Activated CD4-positive, alpha-beta T cell treated with anti-CD3 and anti-CD28 coated beads, Interleukin-2, Interleukin-6, amounts not matched to agents 100 ng/mL and 50 ng/mL, durations not matched to agents 16 hours and 8 hours (primary cell): ENCODE data around the gene DOCK3.
"Not testable (repeated sequence)": the region's sequence is repeated elsewhere in the genome, so short reads cannot be mapped to it uniquely, and the experiment has no call there.

Experiments
- DNase-seq: peaks from one replicate; pipeline ENCODE4 v3.0.0-alpha.2; 2020

The DOCK3 gene

DNA sequence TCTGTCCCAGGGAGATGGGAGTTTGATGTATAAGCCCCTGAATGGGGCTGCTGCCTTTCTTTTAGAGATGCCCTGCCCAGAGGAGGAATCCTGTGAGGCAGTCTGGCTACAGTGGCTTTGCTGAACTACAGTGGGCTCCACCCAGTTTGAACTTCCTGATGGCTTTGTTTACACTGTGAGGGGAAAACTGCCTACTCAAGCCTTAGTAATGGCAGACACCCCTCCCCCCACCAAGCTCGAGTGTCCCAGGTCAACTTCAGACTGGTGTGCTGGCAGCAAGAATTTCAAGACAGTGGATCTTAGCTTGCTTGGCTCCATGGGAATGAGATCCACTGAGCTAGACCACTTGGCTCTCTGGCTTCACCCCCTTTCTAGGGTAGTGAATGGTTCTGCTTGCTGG lies 226.4 kb downstream of the DOCK3 start:
- not testable (repeated sequence) for DNase-seq

DNA sequence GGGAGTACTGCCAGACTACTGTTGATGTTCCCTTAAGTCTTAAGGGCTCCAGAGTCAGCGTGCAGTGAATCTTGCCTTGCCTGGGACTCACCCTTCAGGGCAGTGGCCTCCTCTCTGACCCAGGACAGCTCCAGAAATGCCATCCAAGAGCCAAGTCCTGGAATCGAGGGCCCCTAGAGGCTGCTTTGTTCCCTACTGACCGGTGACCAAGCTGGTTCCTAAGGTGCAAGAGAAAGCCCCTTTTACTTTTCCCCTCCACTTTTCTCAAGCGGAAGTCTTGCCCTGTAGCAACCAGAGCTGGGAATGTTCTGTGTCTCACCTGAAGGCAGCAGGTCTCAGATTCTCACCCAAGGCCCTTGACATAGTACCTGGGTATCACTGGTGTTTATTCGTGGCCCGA lies 238.0 kb downstream of the DOCK3 start:
- DNase-seq, result no peak

- DNase-seq, result no peak
These were observed 238.5 kb downstream of the DOCK3 start for GRCh38 chr3:50913260-50913659.

DNA sequence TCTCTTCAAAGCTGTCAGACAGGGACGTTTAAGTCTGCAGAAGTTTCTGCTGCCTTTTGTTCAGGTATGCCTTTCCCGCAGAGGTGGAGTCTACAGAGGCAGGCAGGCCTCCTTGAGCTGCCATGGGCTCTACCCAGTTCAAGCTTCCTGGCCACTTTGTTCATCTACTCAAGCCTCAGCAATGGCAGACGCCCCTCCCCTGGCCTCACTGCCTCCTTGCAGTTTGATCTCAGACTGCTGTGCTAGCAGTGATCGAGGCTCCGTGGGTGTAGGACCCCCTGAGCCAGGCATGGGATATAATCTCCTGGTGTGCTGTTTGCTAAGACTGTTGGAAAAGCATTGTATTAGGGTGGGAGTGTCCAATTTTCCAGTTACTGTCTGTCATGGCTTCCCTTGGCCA lies 247.3 kb downstream of the DOCK3 start:
- DNase-seq, result not testable (repeated sequence)

- DNase-seq, result no peak
These were observed 249.2 kb downstream of the DOCK3 start for GRCh38 chr3:50923955-50924354.

GRCh38 chr3:50924638-50925037 lies 249.9 kb downstream of the DOCK3 start:
- DNase-seq, result no peak

DNA sequence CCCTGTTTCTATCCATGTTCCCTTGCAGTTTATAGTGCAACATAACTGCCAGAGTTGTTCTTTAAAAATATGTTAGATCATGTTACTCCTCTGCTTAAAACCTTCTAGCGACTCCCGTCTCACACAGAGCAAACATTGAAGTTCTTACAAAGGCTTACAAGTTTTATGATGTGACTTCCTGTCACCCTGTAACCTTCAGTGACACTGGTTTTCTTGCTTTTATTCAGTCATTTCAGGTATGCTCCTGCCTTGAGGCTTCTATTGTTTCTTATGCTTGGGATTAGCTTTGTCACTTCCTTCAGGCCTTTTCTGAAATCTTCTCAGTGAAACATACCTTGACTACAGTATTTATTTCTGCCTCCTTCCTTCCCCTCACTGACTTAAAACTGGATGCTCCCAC lies 252.1 kb downstream of the DOCK3 start:
- DNase-seq, result no peak

DNA sequence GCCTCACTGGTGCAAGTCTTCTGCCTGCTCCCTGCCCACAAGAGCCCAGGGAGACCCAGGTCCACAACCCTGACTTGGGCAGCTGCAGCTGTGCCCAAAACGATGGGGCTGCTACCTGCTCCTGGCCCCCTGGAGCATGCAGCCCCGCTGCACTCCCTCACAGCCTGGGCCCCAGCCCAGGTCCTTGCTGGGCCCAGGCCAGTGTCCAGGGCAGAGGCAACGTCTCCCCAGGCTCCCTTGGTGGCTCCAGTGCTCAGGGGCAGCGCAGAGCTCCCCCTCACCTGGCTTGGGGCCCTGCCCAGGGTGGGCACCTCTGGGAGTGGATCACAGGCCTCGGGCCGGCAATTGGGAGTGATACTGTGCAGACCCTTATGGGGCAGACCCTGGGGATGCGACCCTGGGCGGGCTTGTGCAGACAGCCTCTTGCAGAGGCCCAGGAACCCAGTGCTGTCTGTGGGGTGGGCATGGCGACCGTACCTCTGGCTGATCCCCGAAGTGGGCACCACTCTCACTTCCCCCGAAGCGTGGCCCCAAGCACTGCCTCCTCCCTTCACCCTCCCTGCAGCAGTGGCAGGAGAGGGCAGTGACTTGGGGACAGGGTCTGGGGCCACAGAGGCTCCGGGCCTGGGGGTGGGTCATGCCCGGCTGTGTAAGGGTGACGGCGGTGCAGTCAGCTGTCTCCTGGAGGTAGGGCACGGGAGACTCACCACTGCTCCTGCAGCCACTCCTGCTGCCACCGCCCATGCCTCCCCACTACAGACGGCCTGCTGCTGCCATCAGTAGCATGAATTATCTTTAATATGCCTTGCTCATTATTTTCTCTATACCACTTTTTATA lies 255.9 kb downstream of the DOCK3 start:
- no peak for DNase-seq

GRCh38 chr3:50932918-50933317 lies 258.2 kb downstream of the DOCK3 start:
- DNase-seq, result not testable (repeated sequence)

- no peak for DNase-seq
These were observed 261.7 kb downstream of the DOCK3 start for GRCh38 chr3:50936389-50936788.

GRCh38 chr3:50947419-50947818 lies 272.7 kb downstream of the DOCK3 start:
- no peak for DNase-seq

GRCh38 chr3:50950591-50950990 lies 275.9 kb downstream of the DOCK3 start:
- DNase-seq, result peak; percentile 3

GRCh38 chr3:50953825-50954414 lies 279.2 kb downstream of the DOCK3 start:
- DNase-seq, result no peak

DNA sequence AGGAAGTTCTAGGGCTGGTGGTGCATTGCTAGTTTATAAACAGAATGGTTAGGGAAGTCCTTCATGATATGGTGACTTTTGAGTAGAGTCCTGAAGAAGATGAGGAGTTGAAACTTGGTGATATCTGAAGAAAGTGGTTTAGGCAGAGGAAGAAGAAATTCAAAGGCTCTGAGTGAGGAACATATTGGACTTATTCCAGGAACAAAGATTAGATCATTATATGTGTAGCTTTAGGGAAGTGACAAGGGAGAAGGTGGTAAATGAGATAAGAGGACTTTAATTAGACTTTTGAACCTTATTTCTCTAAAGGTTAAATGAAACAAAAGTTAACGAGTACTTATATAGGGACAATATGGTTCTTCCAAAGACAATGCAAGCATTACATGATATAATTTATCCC lies 286.7 kb downstream of the DOCK3 start:
- no peak for DNase-seq

DNA sequence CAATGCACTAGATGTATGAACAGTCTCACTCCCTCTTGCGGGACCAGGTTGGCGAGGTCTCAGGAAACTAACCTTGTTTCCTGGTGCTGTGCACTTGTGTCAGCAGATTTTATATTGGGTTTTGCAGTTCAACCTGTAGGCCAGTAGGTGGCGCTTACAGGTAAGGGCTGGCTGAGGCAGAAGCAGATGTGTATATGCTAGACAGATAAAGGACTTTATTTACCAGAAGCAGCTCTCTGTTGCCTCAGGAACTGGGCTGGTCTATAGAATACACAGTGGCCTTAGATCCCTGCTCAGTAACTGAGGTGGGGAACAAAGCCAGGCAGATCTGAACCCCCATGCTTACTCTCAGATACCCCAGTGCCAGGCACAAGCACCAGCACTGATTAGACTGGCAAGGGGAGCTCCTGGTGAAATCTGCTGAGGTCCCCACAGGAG lies 296.8 kb downstream of the DOCK3 start:
- DNase-seq, result peak; percentile 76

DNA sequence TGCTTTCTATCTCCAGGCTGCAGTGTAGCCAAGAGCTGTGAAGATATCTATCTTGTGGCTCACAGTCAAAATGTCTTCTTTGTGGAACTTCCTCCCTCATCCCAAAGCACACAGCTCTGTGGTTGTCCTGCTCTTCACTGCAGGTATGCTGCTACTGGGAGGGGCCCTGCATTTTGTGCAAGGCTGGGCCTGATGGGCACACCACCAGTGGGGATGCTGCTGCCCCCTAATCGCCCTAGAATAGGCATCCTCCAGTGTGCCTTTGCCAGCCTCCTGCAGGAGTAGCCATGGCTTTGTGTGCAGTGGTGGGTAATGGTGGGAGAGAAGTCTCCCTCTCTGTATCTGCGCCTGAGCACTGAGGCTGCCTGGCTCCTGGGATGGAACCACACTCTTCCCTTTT lies 297.3 kb downstream of the DOCK3 start:
- DNase-seq, result no peak

DNA sequence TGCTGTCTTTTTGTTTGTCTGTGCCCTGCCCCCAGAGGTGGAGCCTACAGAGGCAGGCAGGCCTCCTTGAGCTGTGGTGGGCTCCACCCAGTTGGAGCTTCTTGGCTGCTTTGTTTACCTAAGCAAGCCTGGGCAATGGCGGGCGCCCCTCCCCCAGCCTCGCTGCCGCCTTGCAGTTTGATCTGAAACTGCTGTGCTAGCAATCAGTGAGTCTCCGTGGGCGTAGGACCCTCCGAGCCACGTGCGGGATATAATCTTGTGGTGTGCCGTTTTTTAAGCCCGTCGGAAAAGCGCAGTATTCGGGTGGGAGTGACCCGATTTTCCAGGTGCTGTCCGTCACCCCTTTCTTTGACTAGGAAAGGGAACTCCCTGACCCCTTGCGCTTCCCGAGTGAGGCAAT lies 303.9 kb downstream of the DOCK3 start:
- DNase-seq, result not testable (repeated sequence)

- DNase-seq, result no peak
These were observed 304.4 kb downstream of the DOCK3 start for GRCh38 chr3:50978991-50979667.

GRCh38 chr3:50982540-50983325 lies 308.0 kb downstream of the DOCK3 start:
- DNase-seq, result no peak

GRCh38 chr3:50983887-50984286 lies 309.2 kb downstream of the DOCK3 start:
- DNase-seq, result no peak

DNA sequence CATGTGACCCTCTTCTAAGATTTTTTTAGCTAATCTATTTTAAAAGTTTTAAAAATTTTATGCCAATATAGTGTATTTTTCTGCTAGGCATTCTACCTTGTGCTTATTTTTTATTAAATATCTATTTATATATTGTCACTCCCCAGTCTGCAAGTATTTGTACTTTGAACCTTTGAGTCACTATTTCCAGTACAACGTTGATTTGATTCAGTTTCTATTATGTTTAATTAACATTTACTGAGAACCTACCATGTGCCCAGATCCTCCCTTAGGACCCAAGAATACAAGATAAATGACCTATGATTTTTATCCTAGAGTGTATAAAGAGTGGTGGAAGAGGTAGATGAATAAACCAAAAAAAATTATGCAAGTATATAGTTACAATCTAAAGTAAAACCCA lies 311.2 kb downstream of the DOCK3 start:
- no peak for DNase-seq

GRCh38 chr3:50986726-50987125 lies 312.0 kb downstream of the DOCK3 start:
- DNase-seq, result no peak

GRCh38 chr3:50994537-50994936 lies 319.8 kb downstream of the DOCK3 start:
- no peak for DNase-seq
